ENCODE measurements around the gene COPG1. TPM values are rescaled to one million over a fixed set of nuclear protein-coding genes. Genes with fewer than 3 reads are reported as not detected.

Gene COPG1
- total and polyA plus RNA-seq, 10 of the 15 experiments (the other 5 are each of a cell fraction or from before 2014, with no cell fraction given), result 54.8 to 143 (median 91.2) TPM

- TF ChIP-seq, protein P1, sequence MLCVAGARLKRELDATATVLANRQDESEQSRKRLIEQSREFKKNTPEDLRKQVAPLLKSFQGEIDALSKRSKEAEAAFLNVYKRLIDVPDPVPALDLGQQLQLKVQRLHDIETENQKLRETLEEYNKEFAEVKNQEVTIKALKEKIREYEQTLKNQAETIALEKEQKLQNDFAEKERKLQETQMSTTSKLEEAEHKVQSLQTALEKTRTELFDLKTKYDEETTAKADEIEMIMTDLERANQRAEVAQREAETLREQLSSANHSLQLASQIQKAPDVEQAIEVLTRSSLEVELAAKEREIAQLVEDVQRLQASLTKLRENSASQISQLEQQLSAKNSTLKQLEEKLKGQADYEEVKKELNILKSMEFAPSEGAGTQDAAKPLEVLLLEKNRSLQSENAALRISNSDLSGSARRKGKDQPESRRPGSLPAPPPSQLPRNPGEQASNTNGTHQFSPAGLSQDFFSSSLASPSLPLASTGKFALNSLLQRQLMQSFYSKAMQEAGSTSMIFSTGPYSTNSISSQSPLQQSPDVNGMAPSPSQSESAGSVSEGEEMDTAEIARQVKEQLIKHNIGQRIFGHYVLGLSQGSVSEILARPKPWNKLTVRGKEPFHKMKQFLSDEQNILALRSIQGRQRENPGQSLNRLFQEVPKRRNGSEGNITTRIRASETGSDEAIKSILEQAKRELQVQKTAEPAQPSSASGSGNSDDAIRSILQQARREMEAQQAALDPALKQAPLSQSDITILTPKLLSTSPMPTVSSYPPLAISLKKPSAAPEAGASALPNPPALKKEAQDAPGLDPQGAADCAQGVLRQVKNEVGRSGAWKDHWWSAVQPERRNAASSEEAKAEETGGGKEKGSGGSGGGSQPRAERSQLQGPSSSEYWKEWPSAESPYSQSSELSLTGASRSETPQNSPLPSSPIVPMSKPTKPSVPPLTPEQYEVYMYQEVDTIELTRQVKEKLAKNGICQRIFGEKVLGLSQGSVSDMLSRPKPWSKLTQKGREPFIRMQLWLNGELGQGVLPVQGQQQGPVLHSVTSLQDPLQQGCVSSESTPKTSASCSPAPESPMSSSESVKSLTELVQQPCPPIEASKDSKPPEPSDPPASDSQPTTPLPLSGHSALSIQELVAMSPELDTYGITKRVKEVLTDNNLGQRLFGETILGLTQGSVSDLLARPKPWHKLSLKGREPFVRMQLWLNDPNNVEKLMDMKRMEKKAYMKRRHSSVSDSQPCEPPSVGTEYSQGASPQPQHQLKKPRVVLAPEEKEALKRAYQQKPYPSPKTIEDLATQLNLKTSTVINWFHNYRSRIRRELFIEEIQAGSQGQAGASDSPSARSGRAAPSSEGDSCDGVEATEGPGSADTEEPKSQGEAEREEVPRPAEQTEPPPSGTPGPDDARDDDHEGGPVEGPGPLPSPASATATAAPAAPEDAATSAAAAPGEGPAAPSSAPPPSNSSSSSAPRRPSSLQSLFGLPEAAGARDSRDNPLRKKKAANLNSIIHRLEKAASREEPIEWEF (IDR thresholded peaks at IDR 0.05; ENCODE audit: insufficient replicate concordance, low read depth, low read length), result no peak
- TF ChIP-seq NFYB (IDR thresholded peaks at IDR 0.05; ENCODE audit: insufficient read depth, low read depth, low read length) (peak; percentile 64; the same call in 1 of the 2 replicates), PAX5 (IDR thresholded peaks at IDR 0.05; ENCODE audit: borderline replicate concordance, low read depth, low read length) (no peak), JUNB (IDR thresholded peaks at IDR 0.05) (no peak), PAX8 (IDR thresholded peaks at IDR 0.05) (no peak), FOS (IDR thresholded peaks at IDR 0.05; ENCODE audit: borderline replicate concordance, extremely low read depth, insufficient read length) (no peak), ZBTB4 (CRISPR knock-in tag; IDR thresholded peaks at IDR 0.05) (no peak), HDAC2 (IDR thresholded peaks at IDR 0.05) (no peak), CBX5 (IDR thresholded peaks at IDR 0.05; ENCODE audit: low read depth) (no peak), MXI1 (IDR thresholded peaks at IDR 0.05; ENCODE audit: low read depth, low read length) (no peak), KDM1A (IDR thresholded peaks at IDR 0.05; ENCODE audit: borderline replicate concordance) (no peak), FOXK2 (IDR thresholded peaks at IDR 0.05) (no peak), FOXM1 (IDR thresholded peaks at IDR 0.05; ENCODE audit: low read depth, low read length) (no peak), CBFB (IDR thresholded peaks at IDR 0.05; ENCODE audit: low read depth) (no peak), IKZF2 (IDR thresholded peaks at IDR 0.05) (peak; percentile 46 to 62; a peak in 2 of 4 replicates), IRF3 (IDR thresholded peaks at IDR 0.05) (no peak), MAX (IDR thresholded peaks at IDR 0.05; ENCODE audit: low read depth, low read length) (no peak), RCOR1 (conservative IDR thresholded peaks at IDR 0.05; ENCODE audit: low read depth, low read length) (no peak)
- TF ChIP-seq, protein P2, sequence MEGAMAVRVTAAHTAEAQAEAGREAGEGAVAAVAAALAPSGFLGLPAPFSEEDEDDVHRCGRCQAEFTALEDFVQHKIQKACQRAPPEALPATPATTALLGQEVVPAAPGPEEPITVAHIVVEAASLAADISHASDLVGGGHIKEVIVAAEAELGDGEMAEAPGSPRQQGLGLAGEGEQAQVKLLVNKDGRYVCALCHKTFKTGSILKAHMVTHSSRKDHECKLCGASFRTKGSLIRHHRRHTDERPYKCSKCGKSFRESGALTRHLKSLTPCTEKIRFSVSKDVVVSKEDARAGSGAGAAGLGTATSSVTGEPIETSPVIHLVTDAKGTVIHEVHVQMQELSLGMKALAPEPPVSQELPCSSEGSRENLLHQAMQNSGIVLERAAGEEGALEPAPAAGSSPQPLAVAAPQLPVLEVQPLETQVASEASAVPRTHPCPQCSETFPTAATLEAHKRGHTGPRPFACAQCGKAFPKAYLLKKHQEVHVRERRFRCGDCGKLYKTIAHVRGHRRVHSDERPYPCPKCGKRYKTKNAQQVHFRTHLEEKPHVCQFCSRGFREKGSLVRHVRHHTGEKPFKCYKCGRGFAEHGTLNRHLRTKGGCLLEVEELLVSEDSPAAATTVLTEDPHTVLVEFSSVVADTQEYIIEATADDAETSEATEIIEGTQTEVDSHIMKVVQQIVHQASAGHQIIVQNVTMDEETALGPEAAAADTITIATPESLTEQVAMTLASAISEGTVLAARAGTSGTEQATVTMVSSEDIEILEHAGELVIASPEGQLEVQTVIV (IDR thresholded peaks at IDR 0.05; ENCODE audit: borderline replicate concordance, partially characterized antibody), result no peak
Observed at GRCh38 chr3:129305592-129306091, 56.2 kb downstream of the COPG1 start (continued).
